Osteoblast (primary cell): ENCODE data around the gene OTULIN. TPM values are rescaled to one million over a fixed set of nuclear protein-coding genes. Genes with fewer than 3 reads are reported as not detected.

Source experiments
- DNase-seq: peaks from one replicate; pipeline ENCODE4 v3.0.0; 2011; ENCODE audit warnings: low spot score, mixed read lengths; ENCODE audit not compliant: insufficient read length; ENCODE audit errors: missing footprints
- H2AFZ ChIP-seq: 2 replicates; pipeline ENCODE4 v1.6.0; 2011; ENCODE audit warnings: mild to moderate bottlenecking, low read length
- H3K27ac ChIP-seq: 2 replicates; pipeline ENCODE4 v1.5.1; 2011; ENCODE audit warnings: mild to moderate bottlenecking, low read depth, low read length, moderate library complexity
- H3K27me3 ChIP-seq: 2 replicates; pipeline ENCODE4 v1.6.0; 2012; ENCODE audit warnings: mild to moderate bottlenecking, control low read depth, inconsistent platforms, low read length, moderate library complexity; ENCODE audit not compliant: insufficient read depth
- H3K36me3 ChIP-seq: 2 replicates; pipeline ENCODE4 v1.5.1; 2011; ENCODE audit warnings: mild to moderate bottlenecking, low read length, control low read depth, moderate library complexity; ENCODE audit not compliant: insufficient read depth
- H3K4me1 ChIP-seq: 2 replicates; pipeline ENCODE4 v1.5.1; 2011; ENCODE audit warnings: mild to moderate bottlenecking, low read length, control low read depth, moderate library complexity; ENCODE audit not compliant: insufficient read depth
- H3K4me2 ChIP-seq: 2 replicates; pipeline ENCODE4 v1.6.0; 2011; ENCODE audit warnings: mild to moderate bottlenecking, low read length; ENCODE audit not compliant: insufficient read depth
- H3K4me3 ChIP-seq: fragments of 200-600 bp; sonication (generic); 3 replicates; pipeline ENCODE4 v1.5.1; 2012; ENCODE audit warnings: mild to moderate bottlenecking, low read length, inconsistent platforms; ENCODE audit not compliant: insufficient read depth
- H3K79me2 ChIP-seq: 2 replicates; pipeline ENCODE4 v1.6.0; 2012; ENCODE audit warnings: mild to moderate bottlenecking, low read length, control low read depth, inconsistent platforms; ENCODE audit not compliant: insufficient read depth
- H3K9me3 ChIP-seq: 2 replicates; pipeline ENCODE4 v1.5.1; 2011; ENCODE audit warnings: low read depth, low read length, control low read depth
- H4K20me1 ChIP-seq: 2 replicates; pipeline ENCODE4 v1.6.0; 2012; ENCODE audit warnings: mild to moderate bottlenecking, low read length, control low read depth; ENCODE audit not compliant: insufficient read depth
- CTCF ChIP-seq: IDR thresholded peaks from 2 replicates; pipeline ENCODE4 v1.5.1; 2011; ENCODE audit warnings: mild to moderate bottlenecking, low read depth, low read length, moderate library complexity; ENCODE audit errors: extremely low read depth
- total RNA-seq: library from RNA; depleted of rRNA; stranded (reverse); fragments of >200 nt; gene quantifications from 2 replicates; pipeline ENCODE4 v1.2.3, GENCODE V29; 2012

The OTULIN gene
- total RNA-seq, 1 donor = 29.7 TPM

GRCh38 chr5:14673443-14673842, 8.9 kb downstream of the OTULIN start:
- Histone ChIP-seq H3K36me3 (peaks cover 3% of the 10 kb centered on the region), H3K9me3 (no peaks in the 10 kb centered on the region), H3K4me3 (no peak overlapping the region), H3K79me2 (peaks cover 99% of the 10 kb centered on the region), H2AFZ (no peak overlapping the region), H4K20me1 (peaks cover 27% of the 10 kb centered on the region), H3K27me3 (no peaks in the 10 kb centered on the region), H3K4me2 (no peak overlapping the region), H3K4me1 (peaks cover 41% of the 10 kb centered on the region), H3K27ac (no peak overlapping the region)
- no peak for DNase-seq
- no peak for TF ChIP-seq CTCF

- H3K4me1 ChIP-seq = peaks cover 38% of the 10 kb centered on the region
- no peak for DNase-seq
- peak overlapping the region; percentile 82 for H3K27ac ChIP-seq
- peaks cover 20% of the 10 kb centered on the region for H4K20me1 ChIP-seq
- no peak for TF ChIP-seq CTCF
- H3K4me3 ChIP-seq = no peak overlapping the region
- H3K9me3 ChIP-seq = no peaks in the 10 kb centered on the region
- peaks cover 10% of the 10 kb centered on the region for H3K36me3 ChIP-seq
- no peaks in the 10 kb centered on the region for H3K27me3 ChIP-seq
- H3K79me2 ChIP-seq = peaks cover 95% of the 10 kb centered on the region
- peak overlapping the region; percentile 72 for H3K4me2 ChIP-seq
- peak overlapping the region; percentile 61 for H2AFZ ChIP-seq
These were observed 10.7 kb downstream of the OTULIN start for GRCh38 chr5:14674983-14675854.

GRCh38 chr5:14675865-14676300, 11.4 kb downstream of the OTULIN start:
- H3K4me2 ChIP-seq = peak overlapping the region; percentile 72
- peaks cover 36% of the 10 kb centered on the region for H3K4me1 ChIP-seq

More at GRCh38 chr5:14675865-14676300, 11.4 kb downstream of the OTULIN start:
- H3K4me3 ChIP-seq = peak overlapping the region; percentile 38
- no peaks in the 10 kb centered on the region for H3K9me3 ChIP-seq
- H3K36me3 ChIP-seq = peaks cover 16% of the 10 kb centered on the region
- H3K79me2 ChIP-seq = peaks cover 93% of the 10 kb centered on the region
- no peak for DNase-seq
- TF ChIP-seq CTCF = no peak
- peak overlapping the region; percentile 82 for H3K27ac ChIP-seq
- H3K27me3 ChIP-seq = no peaks in the 10 kb centered on the region
- H4K20me1 ChIP-seq = peaks cover 20% of the 10 kb centered on the region
- peak overlapping the region; percentile 61 for H2AFZ ChIP-seq
